Gastrocnemius medialis (tissue), 4 donors: ENCODE results near the gene PEMT. TPM values are rescaled to one million over a fixed set of nuclear protein-coding genes. Genes with fewer than 3 reads are reported as not detected.

Experiments
- ATAC-seq, 2 donors: fragments of 150-250 bp; one replicate each; pipeline ENCODE4 v1.9.1; 2016
- DNase-seq, 2 donors: peaks; one replicate each; pipeline ENCODE4 v3.0.0-alpha.2; 2019
- H3K27ac ChIP-seq, 4 donors: fragments of 200-600 bp; sonication (generic); 1 replicate in 1 of 4; 2 replicates in 3 of 4; pipeline ENCODE4 v1.5.1; 2016 to 2018; ENCODE audit warnings: mild to moderate bottlenecking in 2 of 4, moderate library complexity in 1 of 4
- H3K27me3 ChIP-seq, 3 donors: fragments of 200-600 bp; sonication (generic) in 2 of 3; 1 replicate in 1 of 3; 2 replicates in 2 of 3; pipeline versions ENCODE4 v1.5.1 to v1.6.0; 2016 to 2019; ENCODE audit warnings: mild to moderate bottlenecking in 1 of 3, moderate library complexity in 1 of 3
- H3K36me3 ChIP-seq, 2 donors: fragments of 200-600 bp; sonication (generic) in 1 of 2; one replicate each; pipeline ENCODE4 v1.5.1; 2017 to 2018
- H3K4me1 ChIP-seq, 2 donors: fragments of 200-600 bp; sonication (generic) in 1 of 2; one replicate each; pipeline ENCODE4 v1.5.1; 2016 to 2017; ENCODE audit warnings: mild to moderate bottlenecking in 2 of 2
- H3K4me3 ChIP-seq, 4 donors: fragments of 200-600 bp; sonication (generic) in 3 of 4; 1 replicate in 1 of 4; 2 replicates in 3 of 4; pipeline ENCODE4 v1.5.1; 2016 to 2019; ENCODE audit warnings: mild to moderate bottlenecking in 2 of 4
- H3K9me3 ChIP-seq, 3 donors: fragments of 200-600 bp; sonication (generic) in 2 of 3; 1 replicate in 1 of 3; 2 replicates in 2 of 3; pipeline ENCODE4 v1.5.1; 2016 to 2019
- CTCF ChIP-seq, 5 experiments: fragments of 450-650 bp in 3 of 5; fragments of 200-600 bp in 2 of 5; sonication (generic) in 2 of 5; IDR thresholded peaks in 4 of 5; conservative IDR thresholded peaks in 1 of 5; 1 replicate in 4 of 5; 2 replicates in 1 of 5; pipeline ENCODE4 v1.5.1; 2016 to 2019; ENCODE audit warnings: antibody characterized with exemption in 5 of 5, mild to moderate bottlenecking in 3 of 5, moderate library complexity in 3 of 5
- POLR2A ChIP-seq, 2 donors: fragments of 450-650 bp; IDR thresholded peaks; one replicate each; pipeline ENCODE4 v1.6.1; 2017; ENCODE audit warnings: antibody characterized with exemption in 2 of 2, mild to moderate bottlenecking in 2 of 2, moderate library complexity in 2 of 2
- in situ Hi-C, 4 donors: fragments of 200-750 bp; cut with MboI; loops; one replicate each; pipeline versions ENCODE4 v1.15.0 to v1.8.0; 2017; ENCODE audit warnings: low sequenced_read_pairs in 4 of 4
- intact Hi-C: fragments of 100-400 bp; cut with DNase I; formaldehyde crosslinking; loops from one replicate; pipeline ENCODE4 v1.15.1; 2023; ENCODE audit warnings: low total_unique reads
- total RNA-seq, 4 donors: library from RNA; depleted of rRNA; stranded (reverse); fragments of >200 nt; gene quantifications; one replicate each; pipeline versions ENCODE4 v1.1.0 to v1.2.3, GENCODE V29; 2016

The PEMT gene
- total RNA-seq, 4 donors from 2014 or later, result 32.8 to 48.2 (median 34.2) TPM

- H3K9me3 ChIP-seq, result no peaks in the 10 kb centered on the region
- TF ChIP-seq CTCF (IDR thresholded peaks at IDR 0.05 in 4 of 5, conservative IDR thresholded peaks at IDR 0.05 in 1 of 5) (no peak), POLR2A (IDR thresholded peaks at IDR 0.05) (no peak)
- H3K27ac ChIP-seq, result peak overlapping the region in 3 of 4 donors; percentile 41 to 87 (median 62)
- ATAC-seq, result no peak
- in situ Hi-C loops (no loop called here), intact Hi-C loops (no loop called here)
- no peak overlapping the region for H3K4me3 ChIP-seq
- no peaks in the 10 kb centered on the region for H3K36me3 ChIP-seq
- H3K4me1 ChIP-seq, result peaks cover 31 to 47% of the 10 kb centered on the region in 2 donors
- DNase-seq, result no peak
- H3K27me3 ChIP-seq, result no peaks in the 10 kb centered on the region
These were observed 52.8 kb downstream of the PEMT start for GRCh38 chr17:17538417-17539391.

GRCh38 chr17:17537311-17538099 is 54.0 kb downstream of the PEMT start:
- Histone ChIP-seq H3K36me3 (no peaks in the 10 kb centered on the region), H3K4me3 (no peak overlapping the region), H3K27me3 (no peaks in the 10 kb centered on the region), H3K9me3 (no peaks in the 10 kb centered on the region), H3K27ac (peak overlapping the region; percentile 85 to 92 (median 86)), H3K4me1 (peaks cover 27 to 41% of the 10 kb centered on the region in 2 donors)
- intact Hi-C loops (no loop called here), in situ Hi-C loops (no loop called here)
- no peak for DNase-seq
- no peak for ATAC-seq
- TF ChIP-seq CTCF (IDR thresholded peaks at IDR 0.05 in 4 of 5, conservative IDR thresholded peaks at IDR 0.05 in 1 of 5), result no peak
- TF ChIP-seq POLR2A (IDR thresholded peaks at IDR 0.05), result no peak

- no peaks in the 10 kb centered on the region for H3K9me3 ChIP-seq
- in situ Hi-C loops, result no loop called here
- TF ChIP-seq CTCF (IDR thresholded peaks at IDR 0.05 in 4 of 5, conservative IDR thresholded peaks at IDR 0.05 in 1 of 5), result no peak
- no peak for TF ChIP-seq POLR2A (IDR thresholded peaks at IDR 0.05)
- DNase-seq (no peak), ATAC-seq (no peak)
- H3K4me1 ChIP-seq, result peaks cover 27 to 41% of the 10 kb centered on the region in 2 donors
- no peak overlapping the region for H3K4me3 ChIP-seq
- no peaks in the 10 kb centered on the region for H3K27me3 ChIP-seq
- intact Hi-C loops, result loop anchor here (1.0 kb wide), 1 partner anchor 31 kb away; no protein-coding TSS in a partner anchor
- peak overlapping the region; percentile 85 to 92 (median 86) for H3K27ac ChIP-seq
- no peaks in the 10 kb centered on the region for H3K36me3 ChIP-seq
These were observed 54.8 kb downstream of the PEMT start for GRCh38 chr17:17536702-17537101.

- H3K4me1 ChIP-seq, result peaks cover 27 to 41% of the 10 kb centered on the region in 2 donors
- in situ Hi-C loops, result no loop called here
These were observed 55.6 kb downstream of the PEMT start for GRCh38 chr17:17535957-17536356.

More at GRCh38 chr17:17535957-17536356, 55.6 kb downstream of the PEMT start:
- DNase-seq (peak; percentile 88 to 95), ATAC-seq (peak; percentile 79 to 90)
- H3K27me3 ChIP-seq, result no peaks in the 10 kb centered on the region
- peak; percentile 36 for TF ChIP-seq POLR2A (IDR thresholded peaks at IDR 0.05)
- no peak for TF ChIP-seq CTCF (IDR thresholded peaks at IDR 0.05 in 4 of 5, conservative IDR thresholded peaks at IDR 0.05 in 1 of 5)
- no peaks in the 10 kb centered on the region for H3K36me3 ChIP-seq
- peak overlapping the region; percentile 85 to 92 (median 86) for H3K27ac ChIP-seq
- no peak overlapping the region for H3K4me3 ChIP-seq
- intact Hi-C loops, result loop anchor here (1.0 to 2.0 kb wide), 2 partner anchors 31 to 39 kb away; partner anchors contain the start of gene RASD1
- no peaks in the 10 kb centered on the region for H3K9me3 ChIP-seq
